ENCODE results near the gene CYP4F11. TPM values are rescaled to one million over a fixed set of nuclear protein-coding genes. Genes with fewer than 3 reads are reported as not detected.

The CYP4F11 gene
- total and polyA plus RNA-seq, 2 of the 13 experiments (the other 11 are each of a cell fraction or from before 2014, with no cell fraction given), result 7.8 to 8.4 TPM

GRCh38 chr19:15934332-15935078 lies at the start of gene CYP4F11 (continued):
- TF ChIP-seq ZBTB38 (CRISPR knock-in tag; IDR thresholded peaks at IDR 0.05) (no peak), ZNF350 (CRISPR knock-in tag; IDR thresholded peaks at IDR 0.05; ENCODE audit: borderline replicate concordance, low read depth) (peak; percentile 76), FLYWCH1 (CRISPR knock-in tag; IDR thresholded peaks at IDR 0.05) (no peak), KLF11 (CRISPR knock-in tag; IDR thresholded peaks at IDR 0.05) (no peak), ZNF724P (CRISPR knock-in tag; IDR thresholded peaks at IDR 0.05; ENCODE audit: borderline replicate concordance) (no peak), ELF1 (CRISPR knock-in tag; IDR thresholded peaks at IDR 0.05) (0 out of 2 replicates have a peak, but pooled peaks have one; percentile 67), ZNF619 (CRISPR knock-in tag; IDR thresholded peaks at IDR 0.05) (no peak), FOSL2 (CRISPR knock-in tag; IDR thresholded peaks at IDR 0.05) (no peak), DNMT1 (CRISPR knock-in tag; IDR thresholded peaks at IDR 0.05) (no peak), BHLHE40 (IDR thresholded peaks at IDR 0.05; ENCODE audit: low read length) (no peak), ZHX2 (IDR thresholded peaks at IDR 0.05; ENCODE audit: low read depth) (no peak), ZHX2 (CRISPR knock-in tag; IDR thresholded peaks at IDR 0.05; ENCODE audit: borderline replicate concordance) (no peak), KDM3A (CRISPR knock-in tag; IDR thresholded peaks at IDR 0.05; ENCODE audit: low read depth) (0 out of 2 replicates have a peak, but pooled peaks have one; percentile 51), NFYB (CRISPR knock-in tag; IDR thresholded peaks at IDR 0.05) (peak; percentile 67), SIX1 (CRISPR knock-in tag; IDR thresholded peaks at IDR 0.05; ENCODE audit: borderline replicate concordance) (no peak), PHF21A (CRISPR knock-in tag; IDR thresholded peaks at IDR 0.05) (peak; percentile 79), EP300 (IDR thresholded peaks at IDR 0.05; ENCODE audit: low read depth in 2 of 2, low read length in 2 of 2) (peak in 1 of 2 experiments; percentile 30; a peak in 2 of 4 replicates), EP300 (CRISPR knock-in tag; IDR thresholded peaks at IDR 0.05; ENCODE audit: borderline replicate concordance) (no peak; the same call in 1 of the 2 replicates)
- TF ChIP-seq, protein P1, sequence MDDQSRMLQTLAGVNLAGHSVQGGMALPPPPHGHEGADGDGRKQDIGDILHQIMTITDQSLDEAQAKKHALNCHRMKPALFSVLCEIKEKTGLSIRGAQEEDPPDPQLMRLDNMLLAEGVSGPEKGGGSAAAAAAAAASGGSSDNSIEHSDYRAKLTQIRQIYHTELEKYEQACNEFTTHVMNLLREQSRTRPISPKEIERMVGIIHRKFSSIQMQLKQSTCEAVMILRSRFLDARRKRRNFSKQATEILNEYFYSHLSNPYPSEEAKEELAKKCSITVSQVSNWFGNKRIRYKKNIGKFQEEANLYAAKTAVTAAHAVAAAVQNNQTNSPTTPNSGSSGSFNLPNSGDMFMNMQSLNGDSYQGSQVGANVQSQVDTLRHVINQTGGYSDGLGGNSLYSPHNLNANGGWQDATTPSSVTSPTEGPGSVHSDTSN (CRISPR knock-in tag; IDR thresholded peaks at IDR 0.05; ENCODE audit: borderline replicate concordance), result no peak
- TF ChIP-seq, protein P2, sequence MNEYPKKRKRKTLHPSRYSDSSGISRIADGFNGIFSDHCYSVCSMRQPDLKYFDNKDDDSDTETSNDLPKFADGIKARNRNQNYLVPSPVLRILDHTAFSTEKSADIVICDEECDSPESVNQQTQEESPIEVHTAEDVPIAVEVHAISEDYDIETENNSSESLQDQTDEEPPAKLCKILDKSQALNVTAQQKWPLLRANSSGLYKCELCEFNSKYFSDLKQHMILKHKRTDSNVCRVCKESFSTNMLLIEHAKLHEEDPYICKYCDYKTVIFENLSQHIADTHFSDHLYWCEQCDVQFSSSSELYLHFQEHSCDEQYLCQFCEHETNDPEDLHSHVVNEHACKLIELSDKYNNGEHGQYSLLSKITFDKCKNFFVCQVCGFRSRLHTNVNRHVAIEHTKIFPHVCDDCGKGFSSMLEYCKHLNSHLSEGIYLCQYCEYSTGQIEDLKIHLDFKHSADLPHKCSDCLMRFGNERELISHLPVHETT (CRISPR knock-in tag; conservative IDR thresholded peaks at IDR 0.05), result no peak

All from HepG2 (cell line).